WI38 (cell line): Measurements from ENCODE around the gene STIM2.
"Not testable (repeated sequence)": the region's sequence is repeated elsewhere in the genome, so short reads cannot be mapped to it uniquely, and the experiment has no call there.

Source experiments
- H3K4me3 ChIP-seq: 2 replicates; pipeline ENCODE4 v1.5.1; 2011; ENCODE audit warnings: low read depth, mild to moderate bottlenecking, control low read depth, low read length
- CTCF ChIP-seq: IDR thresholded peaks from 2 replicates; pipeline ENCODE4 v1.5.1; 2012; ENCODE audit warnings: low read depth, mild to moderate bottlenecking, control low read depth, low read length

The STIM2 gene

DNA sequence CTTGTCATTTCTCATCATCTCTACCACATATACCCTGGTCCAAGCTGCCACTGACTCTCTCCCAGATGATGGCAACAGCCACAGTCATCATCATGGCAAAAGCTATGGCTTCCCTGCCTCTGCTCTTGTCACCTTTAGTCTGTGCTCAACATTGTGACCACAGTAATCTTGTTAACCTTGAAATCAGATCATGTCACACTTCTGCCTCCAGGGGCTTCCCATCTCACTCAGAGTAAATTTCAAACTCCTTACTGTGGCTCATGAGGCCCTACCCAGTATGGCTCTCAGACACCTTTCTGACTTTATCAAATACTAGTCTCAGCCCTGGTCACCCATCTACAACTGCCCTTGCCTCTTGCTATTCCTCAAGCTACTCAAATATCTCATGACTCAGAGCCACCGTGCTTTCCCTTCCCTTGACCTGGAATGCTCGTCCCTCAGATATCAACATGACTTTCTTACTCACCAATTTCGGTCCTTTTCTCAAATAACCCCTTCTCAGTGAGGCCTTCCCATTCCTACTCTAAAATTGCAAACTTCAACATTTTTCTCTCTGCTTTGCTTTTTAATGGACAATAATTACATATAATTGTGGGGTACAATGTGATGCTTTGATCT lies 41.1 kb upstream of the STIM2 start:
- TF ChIP-seq CTCF: no peak
- no peak overlapping the region for H3K4me3 ChIP-seq

DNA sequence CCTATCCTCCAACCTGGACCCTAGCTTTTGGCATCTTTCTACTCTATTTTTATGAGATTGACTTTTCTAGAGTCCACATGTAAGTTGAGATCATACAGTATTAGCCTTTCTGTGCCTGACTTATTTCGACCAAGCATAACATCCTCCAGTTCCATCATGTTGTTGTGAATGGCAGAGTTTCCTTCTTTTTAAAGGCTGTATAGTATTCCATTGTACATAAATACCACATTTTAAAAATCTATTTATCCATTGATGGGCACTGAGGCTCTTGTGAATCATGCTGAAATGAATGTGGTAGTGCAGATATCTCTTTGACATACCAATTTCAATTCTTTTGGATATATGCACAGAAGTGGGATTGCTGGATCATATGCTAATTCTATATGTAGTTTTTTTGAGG lies 40.3 kb upstream of the STIM2 start:
- no peak for TF ChIP-seq CTCF
- H3K4me3 ChIP-seq: no peak overlapping the region

GRCh38 chr4:26821031-26821430 lies 39.6 kb upstream of the STIM2 start:
- no peak overlapping the region for H3K4me3 ChIP-seq
- TF ChIP-seq CTCF: no peak

GRCh38 chr4:26821677-26822503 lies 38.8 kb upstream of the STIM2 start:
- no peak for TF ChIP-seq CTCF
- no peak overlapping the region for H3K4me3 ChIP-seq

DNA sequence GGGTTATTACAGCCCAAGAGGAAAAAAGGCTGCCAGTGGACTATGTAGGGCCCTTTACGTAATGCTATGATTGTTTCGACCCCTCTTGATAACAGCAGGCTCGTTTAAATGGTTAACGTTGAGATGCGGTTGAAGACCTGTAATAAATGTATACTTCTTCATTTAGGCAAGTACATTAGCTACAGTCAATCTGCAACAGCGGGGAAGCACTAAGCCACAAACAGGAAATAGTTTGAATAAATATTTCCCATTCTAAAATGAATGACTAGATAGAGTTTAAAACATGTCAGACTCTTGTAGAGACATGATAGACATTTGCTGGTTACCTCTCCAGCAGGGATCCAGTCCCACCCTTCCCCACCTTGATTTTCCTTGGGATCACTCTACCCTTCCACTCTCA lies 38.1 kb upstream of the STIM2 start:
- H3K4me3 ChIP-seq: no peak overlapping the region
- TF ChIP-seq CTCF: no peak

- H3K4me3 ChIP-seq: not testable (repeated sequence)
Measured at GRCh38 chr4:26822974-26823373, 37.7 kb upstream of the STIM2 start.

GRCh38 chr4:26823583-26823982 lies 37.1 kb upstream of the STIM2 start:
- no peak for TF ChIP-seq CTCF
- H3K4me3 ChIP-seq: no peak overlapping the region
